Cardiac muscle cell (in vitro differentiated cells and primary cell): ENCODE measurements around the gene HOXD3. TPM values are rescaled to one million over a fixed set of nuclear protein-coding genes. Genes with fewer than 3 reads are reported as not detected.

Experiments
- DNase-seq, 2 donors: peaks; one replicate each; pipeline versions ENCODE4 v3.0.0 to v3.0.0-alpha.2; 2010 to 2017; ENCODE audit warnings: low read depth in 1 of 2, low spot score in 1 of 2
- H3K27ac ChIP-seq: fragments of 200-600 bp; sonication (generic); 2 replicates; pipeline ENCODE4 v1.5.1; 2016
- H3K27me3 ChIP-seq: fragments of 200-600 bp; sonication (generic); 2 replicates; pipeline ENCODE4 v1.6.0; 2016; ENCODE audit warnings: control low read depth
- H3K36me3 ChIP-seq: fragments of 200-600 bp; sonication (generic); 2 replicates; pipeline ENCODE4 v1.5.1; 2016; ENCODE audit warnings: control low read depth
- H3K4me1 ChIP-seq: fragments of 200-600 bp; sonication (generic); 2 replicates; pipeline ENCODE4 v1.8.1; 2017; ENCODE audit warnings: low read depth, mild to moderate bottlenecking, mixed run types
- H3K4me3 ChIP-seq: fragments of 200-600 bp; sonication (generic); 2 replicates; pipeline ENCODE4 v1.5.1; 2016; ENCODE audit warnings: mild to moderate bottlenecking
- H3K9me3 ChIP-seq: fragments of 200-600 bp; sonication (generic); 2 replicates; pipeline ENCODE4 v1.5.1; 2017; ENCODE audit warnings: low read depth, mild to moderate bottlenecking, control low read depth
- CTCF ChIP-seq: IDR thresholded peaks from 2 replicates; pipeline ENCODE4 v1.5.1; 2012; ENCODE audit warnings: low read depth, mild to moderate bottlenecking, low read length
- polyA plus RNA-seq: library from polyadenylated mRNA; unstranded; fragments of >200 nt; fragmentation: Nextera tagmentation; extraction: Ambion mirVana; gene quantifications from 2 replicates; pipeline ENCODE4 v1.2.1, GENCODE V29; 2016
- total RNA-seq: library from RNA; depleted of rRNA; stranded (reverse); fragments of >200 nt; gene quantifications from 2 replicates; pipeline ENCODE4 v1.2.3, GENCODE V29; 2016

The HOXD3 gene
- total and polyA plus RNA-seq, 2 experiments from 2014 or later: 0.12 TPM; not detected in 1

DNA sequence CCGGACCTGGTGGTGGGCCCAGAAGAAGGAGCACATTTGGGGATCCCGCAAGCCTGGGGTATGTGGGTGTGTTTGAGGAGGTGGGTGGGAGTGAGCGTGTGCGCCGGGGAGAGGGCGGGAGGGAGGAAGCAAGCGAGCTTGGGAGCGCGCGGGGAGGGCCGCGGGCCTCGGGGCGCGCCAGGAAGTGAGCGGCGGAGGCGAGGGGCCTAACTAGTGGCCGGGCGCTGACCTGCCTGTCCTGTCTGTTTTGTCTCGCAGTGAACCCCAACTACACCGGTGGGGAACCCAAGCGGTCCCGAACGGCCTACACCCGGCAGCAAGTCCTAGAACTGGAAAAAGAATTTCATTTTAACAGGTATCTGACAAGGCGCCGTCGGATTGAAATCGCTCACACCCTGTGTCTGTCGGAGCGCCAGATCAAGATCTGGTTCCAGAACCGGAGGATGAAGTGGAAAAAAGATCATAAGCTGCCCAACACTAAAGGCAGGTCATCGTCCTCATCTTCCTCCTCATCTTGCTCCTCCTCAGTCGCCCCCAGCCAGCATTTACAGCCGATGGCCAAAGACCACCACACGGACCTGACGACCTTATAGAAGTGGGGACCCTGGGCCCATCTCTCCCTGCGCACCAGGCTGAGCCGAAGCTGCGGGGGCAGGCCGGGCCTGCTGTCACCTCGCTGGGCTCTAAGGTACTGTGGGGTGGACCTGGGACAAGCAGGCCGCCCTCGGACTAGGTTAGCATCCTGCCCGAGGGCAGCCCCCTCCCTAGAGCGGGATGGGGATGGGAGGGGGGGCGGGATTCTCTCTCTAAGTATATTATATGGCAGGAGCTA is 4.5 kb upstream of the HOXD3 start:
- H3K36me3 ChIP-seq: no peaks in the 10 kb centered on the region
- peaks cover 100% of the 10 kb centered on the region for H3K27me3 ChIP-seq
- H3K27ac ChIP-seq: no peak overlapping the region
- no peak for DNase-seq
- H3K4me1 ChIP-seq: peaks cover 4% of the 10 kb centered on the region
- H3K4me3 ChIP-seq: no peak overlapping the region
- TF ChIP-seq CTCF: no peak
- peaks cover 3% of the 10 kb centered on the region for H3K9me3 ChIP-seq

DNA sequence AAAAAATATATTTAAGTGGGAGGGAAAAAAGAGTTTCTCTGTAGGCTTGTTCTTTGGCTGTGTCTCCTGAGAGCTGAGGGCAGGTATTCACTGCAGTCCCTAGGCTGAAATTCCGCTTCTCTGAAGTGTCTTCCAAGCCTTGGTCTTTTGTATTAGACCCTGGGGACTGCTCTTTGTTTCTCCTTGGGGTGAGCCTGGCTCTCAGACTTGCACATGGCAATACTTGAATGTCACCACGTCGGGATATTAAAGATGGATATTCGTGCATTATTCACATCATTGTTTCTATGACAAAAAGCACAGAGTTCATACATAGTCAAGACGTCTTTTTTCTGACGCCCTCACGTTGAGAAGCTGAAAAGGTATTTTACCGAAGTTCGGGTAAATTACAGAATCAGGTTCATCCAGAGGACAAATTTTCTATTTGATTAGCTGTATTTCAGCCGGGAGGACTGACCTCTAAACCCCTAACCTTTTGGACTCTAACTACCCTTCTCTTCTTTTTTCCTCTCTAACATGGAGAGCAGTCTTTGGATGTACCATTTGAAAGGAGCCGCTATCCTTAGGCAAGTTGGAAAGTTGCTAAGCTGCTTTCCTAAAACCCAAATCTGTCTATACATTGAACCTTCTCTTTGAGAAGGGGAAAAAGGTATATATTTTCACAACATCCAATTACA is 2.4 kb upstream of the HOXD3 start:
- no peak overlapping the region for H3K4me3 ChIP-seq
- TF ChIP-seq CTCF: no peak
- no peak for DNase-seq
- peaks cover 100% of the 10 kb centered on the region for H3K27me3 ChIP-seq
- H3K9me3 ChIP-seq: peaks cover 3% of the 10 kb centered on the region
- H3K4me1 ChIP-seq: peaks cover 10% of the 10 kb centered on the region
- no peak overlapping the region for H3K27ac ChIP-seq
- H3K36me3 ChIP-seq: no peaks in the 10 kb centered on the region

DNA sequence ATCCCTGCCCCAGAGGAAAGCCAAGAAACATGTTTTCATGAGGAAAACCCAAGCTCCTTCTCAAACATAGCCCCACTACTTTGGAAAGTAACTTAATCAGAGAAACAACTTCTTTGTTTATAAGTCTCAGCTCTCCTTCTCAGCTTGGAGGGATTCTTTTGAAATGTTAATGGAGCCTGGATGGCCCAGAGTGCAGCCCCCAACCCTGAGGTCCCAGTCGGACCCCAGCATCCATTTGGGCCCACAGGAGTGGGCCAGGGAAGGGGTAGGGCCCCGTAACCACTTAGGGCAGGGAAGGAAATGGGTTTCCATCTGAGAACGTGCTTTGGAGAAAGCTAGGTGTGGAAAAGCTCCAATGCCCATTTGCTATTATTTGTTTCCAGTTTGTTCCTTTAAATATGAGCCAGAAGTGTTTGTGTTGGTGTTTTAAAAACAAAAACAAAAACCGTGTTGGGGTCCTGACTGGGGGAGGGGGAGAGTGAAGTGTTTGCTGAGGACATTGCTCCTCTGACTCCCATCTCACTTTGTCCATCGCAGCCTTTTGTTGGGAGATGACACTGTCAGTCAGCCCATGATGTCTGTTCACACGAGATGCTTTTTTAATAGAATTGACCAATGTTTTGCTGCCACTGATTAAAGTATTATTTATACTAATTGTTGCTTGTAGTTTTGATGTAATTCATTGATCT is 1.6 kb upstream of the HOXD3 start:
- Histone ChIP-seq H3K4me3 (no peak overlapping the region), H3K9me3 (peaks cover 3% of the 10 kb centered on the region), H3K27me3 (peaks cover 100% of the 10 kb centered on the region), H3K27ac (no peak overlapping the region), H3K36me3 (no peaks in the 10 kb centered on the region), H3K4me1 (peaks cover 10% of the 10 kb centered on the region)
- TF ChIP-seq CTCF: no peak
- no peak for DNase-seq

- no peak for DNase-seq
- Histone ChIP-seq H3K27ac (no peak overlapping the region), H3K4me1 (peaks cover 10% of the 10 kb centered on the region)
Measured at GRCh38 chr2:176156301-176156806, 753 bp upstream of the HOXD3 start.

More at GRCh38 chr2:176156301-176156806, 753 bp upstream of the HOXD3 start:
- H3K36me3 ChIP-seq: no peaks in the 10 kb centered on the region
- peaks cover 100% of the 10 kb centered on the region for H3K27me3 ChIP-seq
- H3K9me3 ChIP-seq: peaks cover 3% of the 10 kb centered on the region
- H3K4me3 ChIP-seq: no peak overlapping the region
- no peak for TF ChIP-seq CTCF
